Measurements from ENCODE around the gene HDAC4.

Gene HDAC4

GRCh38 chr2:239349453-239350135 is 51.2 kb downstream of the HDAC4 start (continued):
- no peak for TF ChIP-seq ZNF585B (tag by site-specific recombination; IDR thresholded peaks at IDR 0.05)
- TF ChIP-seq ZFHX2 (tag by site-specific recombination; conservative IDR thresholded peaks at IDR 0.05) = peak; percentile 42; the same call in 1 of the 2 replicates
- TF ChIP-seq EGR2 (tag by site-specific recombination; IDR thresholded peaks at IDR 0.05; ENCODE audit: low read depth) = peak; percentile 8; the same call in 1 of the 2 replicates
- no peak for TF ChIP-seq ZSCAN30 (tag by site-specific recombination; IDR thresholded peaks at IDR 0.05)
- TF ChIP-seq ZNF10 (tag by site-specific recombination; IDR thresholded peaks at IDR 0.05) = no peak
- no peak for TF ChIP-seq SP7 (tag by site-specific recombination; IDR thresholded peaks at IDR 0.05)
- no peak for TF ChIP-seq ZNF23 (tag by site-specific recombination; IDR thresholded peaks at IDR 0.05; ENCODE audit: borderline replicate concordance)
- TF ChIP-seq ZNF157 (tag by site-specific recombination; IDR thresholded peaks at IDR 0.05) = no peak

GRCh38 chr2:239348563-239349452 is 52.0 kb downstream of the HDAC4 start:
- Histone ChIP-seq H3K36me3 (ENCODE audit: control insufficient read depth in 2 of 2, insufficient read depth in 1 of 2, low read length in 2 of 2) (peaks cover 0 to 8% of the 10 kb centered on the region in 2 experiments; a peak in 1 of 3 replicates), H3K4me3 (ENCODE audit: low read depth, low read length) (no peak overlapping the region), H3K27ac (ENCODE audit: extremely low read depth, low read depth, low read length) (no peak overlapping the region), H3K9me3 (ENCODE audit: control insufficient read depth, insufficient read depth, low read depth, low read length) (no peaks in the 10 kb centered on the region), H3K4me1 (ENCODE audit: control insufficient read depth, insufficient read depth, low read length) (no peaks in the 10 kb centered on the region)
- TF ChIP-seq ZNF629 (tag by site-specific recombination; IDR thresholded peaks at IDR 0.05) (peak; percentile 82), ZNF544 (tag by site-specific recombination; IDR thresholded peaks at IDR 0.05) (no peak), RBAK (tag by site-specific recombination; IDR thresholded peaks at IDR 0.05) (no peak), ZNF664 (tag by site-specific recombination; IDR thresholded peaks at IDR 0.05) (no peak), OVOL3 (tag by site-specific recombination; IDR thresholded peaks at IDR 0.05) (no peak), EGR2 (tag by site-specific recombination; IDR thresholded peaks at IDR 0.05; ENCODE audit: low read depth) (peak; percentile 23; the same call in 1 of the 2 replicates), IKZF3 (tag by site-specific recombination; IDR thresholded peaks at IDR 0.05) (peak; percentile 11; the same call in 1 of the 2 replicates), ZBTB8A (tag by site-specific recombination; IDR thresholded peaks at IDR 0.05) (peak; percentile 90), ZNF335 (tag by site-specific recombination; conservative IDR thresholded peaks at IDR 0.05) (no peak), ZNF600 (tag by site-specific recombination; IDR thresholded peaks at IDR 0.05) (peak; percentile 76), ZFHX2 (tag by site-specific recombination; conservative IDR thresholded peaks at IDR 0.05) (peak; percentile 49; the same call in 1 of the 2 replicates), ZBTB44 (tag by site-specific recombination; IDR thresholded peaks at IDR 0.05) (no peak), KLF17 (tag by site-specific recombination; IDR thresholded peaks at IDR 0.05) (peak; percentile 64; the same call in 1 of the 2 replicates)
- ChIA-PET POLR2A (no interaction called here), CTCF (no interaction called here)

- Histone ChIP-seq H3K27ac (ENCODE audit: extremely low read depth, low read depth, low read length) (no peak overlapping the region), H3K36me3 (ENCODE audit: control insufficient read depth in 2 of 2, insufficient read depth in 1 of 2, low read length in 2 of 2) (peaks cover 0 to 2% of the 10 kb centered on the region in 2 experiments; a peak in 1 of 3 replicates), H3K9me3 (ENCODE audit: control insufficient read depth, insufficient read depth, low read depth, low read length) (no peaks in the 10 kb centered on the region), H3K4me3 (ENCODE audit: low read depth, low read length) (no peak overlapping the region), H3K4me1 (ENCODE audit: control insufficient read depth, insufficient read depth, low read length) (no peaks in the 10 kb centered on the region)
- ChIA-PET POLR2A (no interaction called here), CTCF (no interaction called here)
- TF ChIP-seq KLF17 (tag by site-specific recombination; IDR thresholded peaks at IDR 0.05) (peak; percentile 81), ZBTB8A (tag by site-specific recombination; IDR thresholded peaks at IDR 0.05) (no peak), KLF1 (tag by site-specific recombination; IDR thresholded peaks at IDR 0.05) (0 out of 2 replicates have a peak, but pooled peaks have one; percentile 11), EGR2 (tag by site-specific recombination; IDR thresholded peaks at IDR 0.05; ENCODE audit: low read depth) (no peak), ZNF548 (tag by site-specific recombination; IDR thresholded peaks at IDR 0.05) (no peak), ZSCAN4 (tag by site-specific recombination; IDR thresholded peaks at IDR 0.05) (peak; percentile 70)
Observed at GRCh38 chr2:239346676-239347075, 54.1 kb downstream of the HDAC4 start.
